IMR-90 (cell line): Measurements from ENCODE around the gene CAPN9. TPM values are rescaled to one million over a fixed set of nuclear protein-coding genes. Genes with fewer than 3 reads are reported as not detected.

Experiments used
- ATAC-seq: fragments of 200-7000 bp; cut with Tn5 transposase; 2 replicates; pipeline ENCODE4 v1.9.1; 2020; ENCODE audit warnings: low read depth, mild to moderate bottlenecking, moderate library complexity
- BruUV-seq: library from RNA; stranded (reverse); fragments of 400-500 nt; replicated peaks from 2 replicates; lab custom pipeline; 2021; lab: Mats Ljungman, UMichigan
- CTCF ChIA-PET: fragments of 300-600 bp; formaldehyde crosslinking; extraction: SDS; loops from one replicate; lab custom pipeline; 2021; ENCODE audit warnings: antibody characterized with exemption; lab: Yijun Ruan, JAX
- POLR2A ChIA-PET: fragments of 300-600 bp; sonication (Branson Sonifier 250); formaldehyde crosslinking; loops from one replicate; lab custom pipeline; 2022; ENCODE audit warnings: antibody characterized with exemption; ENCODE audit not compliant: unreplicated experiment; lab: Charles Lee
- DNase-seq: peaks from one replicate; pipeline ENCODE4 v3.0.0; 2013
- H2AFZ ChIP-seq: replicated peaks from 2 replicates; pipeline ENCODE3; 2013; ENCODE audit warnings: low read length, mild to moderate bottlenecking; ENCODE audit not compliant: poor library complexity
- H2AK5ac ChIP-seq: 2 replicates; pipeline ENCODE4 v1.6.1; 2013; ENCODE audit warnings: low read depth, low read length, inconsistent platforms
- H2AK9ac ChIP-seq: replicated peaks from 2 replicates; pipeline ENCODE3; 2013; ENCODE audit warnings: mild to moderate bottlenecking, low read depth, low read length, moderate library complexity; ENCODE audit not compliant: poor library complexity
- H2BK120ac ChIP-seq: 2 replicates; pipeline ENCODE4 v1.6.1; 2013; ENCODE audit warnings: low read depth, low read length, inconsistent platforms
- H2BK15ac ChIP-seq: 3 replicates; pipeline ENCODE4 v1.6.1; 2013; ENCODE audit warnings: low read depth, low read length, inconsistent platforms
- H2BK20ac ChIP-seq: 2 replicates; pipeline ENCODE4 v1.6.1; 2013; ENCODE audit warnings: low read depth, mild to moderate bottlenecking, inconsistent platforms, low read length, moderate library complexity
- H2BK5ac ChIP-seq: 2 replicates; pipeline ENCODE4 v1.6.1; 2013; ENCODE audit warnings: mild to moderate bottlenecking, low read depth, low read length, inconsistent platforms; ENCODE audit not compliant: poor library complexity, severe bottlenecking
- H3K14ac ChIP-seq: replicated peaks from 2 replicates; pipeline ENCODE4 v1.6.1; 2013; ENCODE audit warnings: low read depth, low read length, inconsistent platforms
- H3K18ac ChIP-seq: 2 replicates; pipeline ENCODE4 v1.6.1; 2013; ENCODE audit warnings: low read depth, low read length, control low read depth
- H3K23ac ChIP-seq: 2 replicates; pipeline ENCODE4 v1.6.1; 2013; ENCODE audit warnings: low read depth, low read length, inconsistent platforms
- H3K27ac ChIP-seq: 2 replicates; pipeline ENCODE4 v1.5.1; 2013; ENCODE audit warnings: mild to moderate bottlenecking, control low read depth, low read length; ENCODE audit not compliant: insufficient read depth
- H3K27me3 ChIP-seq: 2 replicates; pipeline ENCODE4 v1.6.1; 2013; ENCODE audit warnings: low read length; ENCODE audit not compliant: control insufficient read depth, insufficient read depth
- H3K36me3 ChIP-seq: 2 replicates; pipeline ENCODE4 v1.6.1; 2013; ENCODE audit warnings: low read length, mixed read lengths; ENCODE audit not compliant: control insufficient read depth, insufficient read depth
- H3K4ac ChIP-seq: 2 replicates; pipeline ENCODE4 v1.6.1; 2013; ENCODE audit warnings: low read depth, low read length, inconsistent platforms
- H3K4me1 ChIP-seq: 2 replicates; pipeline ENCODE4 v1.6.1; 2013; ENCODE audit warnings: low read length, mixed read lengths; ENCODE audit not compliant: control insufficient read depth, insufficient read depth
- H3K4me2 ChIP-seq: 2 replicates; pipeline ENCODE4 v1.6.1; 2013; ENCODE audit warnings: low read depth, mild to moderate bottlenecking, control low read depth, low read length, moderate library complexity
- H3K4me3 ChIP-seq: 2 replicates; pipeline ENCODE4 v1.5.1; 2013; ENCODE audit warnings: low read depth, mild to moderate bottlenecking, control low read depth, low read length, moderate library complexity; ENCODE audit not compliant: insufficient read depth
- H3K56ac ChIP-seq: 2 replicates; pipeline ENCODE4 v1.6.1; 2013; ENCODE audit warnings: low read length, inconsistent platforms; ENCODE audit not compliant: insufficient read depth; ENCODE audit errors: extremely low read depth
- H3K79me1 ChIP-seq, 2 experiments: 2 replicates each; pipeline ENCODE4 v1.6.1; 2013; ENCODE audit warnings: low read length in 2 of 2, inconsistent platforms in 1 of 2, low read depth in 1 of 2
- H3K9ac ChIP-seq: 2 replicates; pipeline ENCODE4 v1.6.1; 2013; ENCODE audit warnings: low read depth, low read length, control low read depth
- H3K9me1 ChIP-seq: 2 replicates; pipeline ENCODE4 v1.6.1; 2013; ENCODE audit warnings: low read length, inconsistent platforms; ENCODE audit not compliant: insufficient read depth
- H3K9me3 ChIP-seq: 2 replicates; pipeline ENCODE4 v1.6.1; 2013; ENCODE audit warnings: low read length; ENCODE audit not compliant: control insufficient read depth, insufficient read depth
- H4K20me1 ChIP-seq: 2 replicates; pipeline ENCODE4 v1.6.1; 2013; ENCODE audit warnings: low read length, inconsistent platforms; ENCODE audit not compliant: insufficient read depth
- H4K5ac ChIP-seq: 2 replicates; pipeline ENCODE4 v1.6.1; 2013; ENCODE audit warnings: mild to moderate bottlenecking, low read depth, low read length, control low read depth
- H4K8ac ChIP-seq, 2 experiments: 2 replicates each; pipeline ENCODE4 v1.6.1; 2013; ENCODE audit warnings: low read depth in 2 of 2, low read length in 2 of 2, control low read depth in 1 of 2, inconsistent platforms in 1 of 2
- H4K91ac ChIP-seq: 2 replicates; pipeline ENCODE4 v1.6.1; 2013; ENCODE audit warnings: low read depth, low read length, inconsistent platforms; ENCODE audit not compliant: insufficient read depth
- CEBPB ChIP-seq: IDR thresholded peaks from 2 replicates; pipeline ENCODE4 v1.6.1; 2012; ENCODE audit warnings: low read depth, low read length, improper control_type of control experiment
- CHD1 ChIP-seq: IDR thresholded peaks from 2 replicates; pipeline ENCODE4 v1.6.1; 2012; ENCODE audit warnings: low read depth, low read length, improper control_type of control experiment
- ELK1 ChIP-seq: fragments of 150-350 bp; IDR thresholded peaks from 2 replicates; pipeline ENCODE4 v1.6.1; 2016; ENCODE audit warnings: low read depth, mild to moderate bottlenecking, low read length, moderate library complexity, borderline replicate concordance
- MAZ ChIP-seq: IDR thresholded peaks from 2 replicates; pipeline ENCODE4 v1.6.1; 2012; ENCODE audit warnings: low read depth, mild to moderate bottlenecking, low read length, improper control_type of control experiment, moderate library complexity, borderline replicate concordance
- WGBS, 2 experiments: methylation state at CpG; one replicate each; pipeline versions ENCODE4 v1.1.5 to v1.1.7; 2013; ENCODE audit warnings: missing lambda C conversion rate in 2 of 2; ENCODE audit not compliant: insufficient read length in 1 of 2; ENCODE audit errors: extremely low coverage in 2 of 2; 5-methylcytosine and 5-hydroxymethylcytosine counted together
- dilution Hi-C: fragments of 300-500 bp; cut with HindIII; formaldehyde crosslinking; loops from one replicate; pipeline ENCODE4 v1.14.3; 2018; ENCODE audit warnings: low sequenced_read_pairs; ENCODE audit not compliant: unreplicated experiment
- in situ Hi-C: fragments of 300-500 bp; cut with MboI; formaldehyde crosslinking; loops from 3 replicates; pipeline ENCODE4 v1.14.3; 2019; ENCODE audit warnings: low sequenced_read_pairs, inconsistent platforms, mixed read lengths
- intact Hi-C: fragments of 100-400 bp; cut with micrococcal nuclease; formaldehyde crosslinking; loops from 2 replicates; pipeline ENCODE4 v1.10.0; 2022
- polyA plus RNA-seq, 3 experiments: library from polyadenylated mRNA; depleted of rRNA; stranded (reverse); fragments of >200 nt; gene quantifications; 2 replicates each; pipeline ENCODE4 v1.2.3, GENCODE V29; 2012; ENCODE audit warnings: low replicate concordance in 1 of 3
- total RNA-seq: library from RNA; depleted of rRNA; stranded (reverse); fragments of >200 nt; gene quantifications from 2 replicates; pipeline ENCODE4 v1.2.3, GENCODE V29; 2012

Gene CAPN9
- total and polyA plus RNA-seq, 2 of the 4 experiments (the other 2 are of a cell fraction), result not detected

- POLR2A ChIA-PET, result no interaction called here
- intact Hi-C loops, result no loop called here
- DNase-seq, result peak; percentile 36
These were observed 2.8 kb upstream of the CAPN9 start for GRCh38 chr1:230744382-230744781.

More at GRCh38 chr1:230744382-230744781, 2.8 kb upstream of the CAPN9 start:
- Histone ChIP-seq H4K5ac (no peak overlapping the region), H3K4ac (no peak overlapping the region), H4K8ac (no peak overlapping the region), H3K56ac (no peak overlapping the region), H3K27ac (no peak overlapping the region), H2BK120ac (no peak overlapping the region), H4K91ac (no peak overlapping the region), H3K9me3 (no peaks in the 10 kb centered on the region), H3K23ac (no peak overlapping the region), H3K9me1 (no peaks in the 10 kb centered on the region), H2BK20ac (no peak overlapping the region), H2AK5ac (no peak overlapping the region), H3K4me3 (no peak overlapping the region), H3K4me1 (peaks cover 9% of the 10 kb centered on the region; the same call in 1 of the 2 replicates), H2BK5ac (no peak overlapping the region), H4K20me1 (no peaks in the 10 kb centered on the region), H3K36me3 (no peaks in the 10 kb centered on the region), H3K79me1 (no peaks in the 10 kb centered on the region), H3K14ac (no peak overlapping the region), H3K4me2 (no peak overlapping the region), H2BK15ac (no peak overlapping the region), H2AFZ (no peak overlapping the region), H3K27me3 (peaks cover 5% of the 10 kb centered on the region; the same call in 1 of the 2 replicates), H3K9ac (no peak overlapping the region), H2AK9ac (no peak overlapping the region), H3K18ac (no peak overlapping the region)
- in situ Hi-C loops (no loop called here), dilution Hi-C loops (no loop called here)
- TF ChIP-seq CHD1 (no peak), MAZ (0 out of 2 replicates have a peak, but pooled peaks have one; percentile 24), CEBPB (peak; percentile 81), ELK1 (no peak)
- BruUV-seq, result no TSS peak
- peak; percentile 70 for ATAC-seq
- no CpG with 5 or more reads among the region's 5 CpGs for WGBS, 2 experiments
- CTCF ChIA-PET, result no interaction called here
